ENCODE results near the gene NPIPB6.
"Not testable (repeated sequence)": the region's sequence is repeated elsewhere in the genome, so short reads cannot be mapped to it uniquely, and the experiment has no call there.

NPIPB6 gene

GRCh38 chr16:28363408-28363807 lies at the start of gene NPIPB6:
Gene NPIPB6, minus strand, starts transcription at chr16:28363508. Its CDS starts 686 bp downstream, at chr16:28362822.
- not testable (repeated sequence) for DNase-seq

- not testable (repeated sequence) for DNase-seq
Measured at GRCh38 chr16:28403220-28404072, 40.1 kb upstream of the NPIPB6 start, which contains the start of gene EIF3CL. Gene EIF3CL, minus strand, starts transcription at chr16:28403841. Its CDS starts 223 bp downstream, at chr16:28403618.

GRCh38 chr16:28392054-28392453 lies 28.7 kb upstream of the NPIPB6 start:
- not testable (repeated sequence) for DNase-seq

GRCh38 chr16:28382177-28382867 lies 19.0 kb upstream of the NPIPB6 start:
- not testable (repeated sequence) for DNase-seq

GRCh38 chr16:28377822-28378221 lies 14.5 kb upstream of the NPIPB6 start:
- DNase-seq = not testable (repeated sequence)

- not testable (repeated sequence) for DNase-seq
Measured at GRCh38 chr16:28377108-28377625, 13.9 kb upstream of the NPIPB6 start.

- DNase-seq = not testable (repeated sequence)
Measured at GRCh38 chr16:28375115-28375514, 11.8 kb upstream of the NPIPB6 start.

- not testable (repeated sequence) for DNase-seq
Measured at GRCh38 chr16:28374281-28374680, 11.0 kb upstream of the NPIPB6 start.

GRCh38 chr16:28367926-28368325 lies 4.6 kb upstream of the NPIPB6 start:
- peak; percentile 2 for DNase-seq

GRCh38 chr16:28364268-28365173 lies 1.2 kb upstream of the NPIPB6 start:
- DNase-seq = not testable (repeated sequence)

GRCh38 chr16:28362600-28362999 lies 708 bp downstream of the NPIPB6 start:
- not testable (repeated sequence) for DNase-seq

- not testable (repeated sequence) for DNase-seq
Measured at GRCh38 chr16:28338230-28338629, 25.1 kb downstream of the NPIPB6 start.

- not testable (repeated sequence) for DNase-seq
Measured at GRCh38 chr16:28336940-28337710, 26.2 kb downstream of the NPIPB6 start.

- DNase-seq = not testable (repeated sequence)
Measured at GRCh38 chr16:28335678-28336077, 27.6 kb downstream of the NPIPB6 start.

GRCh38 chr16:28332632-28333031 lies 30.7 kb downstream of the NPIPB6 start:
- DNase-seq = not testable (repeated sequence)

GRCh38 chr16:28330981-28331380 lies 32.3 kb downstream of the NPIPB6 start:
- not testable (repeated sequence) for DNase-seq

GRCh38 chr16:28330232-28330631 lies 33.1 kb downstream of the NPIPB6 start:
- peak; percentile 69 for DNase-seq

- DNase-seq = peak; percentile 70
Measured at GRCh38 chr16:28326881-28327610, 36.3 kb downstream of the NPIPB6 start.

GRCh38 chr16:28324887-28325279 lies 38.4 kb downstream of the NPIPB6 start:
- DNase-seq = no peak

GRCh38 chr16:28324235-28324886 lies 38.9 kb downstream of the NPIPB6 start:
- DNase-seq = no peak
